Measurements from ENCODE around the gene MOSPD3. TPM values are rescaled to one million over a fixed set of nuclear protein-coding genes. Genes with fewer than 3 reads are reported as not detected.
A peak's percentile ranks its signal among the peaks of the same experiment; 100 is the strongest.

MOSPD3 gene
- total and polyA plus RNA-seq, 2 of the 13 experiments (the other 11 are each of a cell fraction or from before 2014, with no cell fraction given), result 7.6 to 8.8 TPM

DNA sequence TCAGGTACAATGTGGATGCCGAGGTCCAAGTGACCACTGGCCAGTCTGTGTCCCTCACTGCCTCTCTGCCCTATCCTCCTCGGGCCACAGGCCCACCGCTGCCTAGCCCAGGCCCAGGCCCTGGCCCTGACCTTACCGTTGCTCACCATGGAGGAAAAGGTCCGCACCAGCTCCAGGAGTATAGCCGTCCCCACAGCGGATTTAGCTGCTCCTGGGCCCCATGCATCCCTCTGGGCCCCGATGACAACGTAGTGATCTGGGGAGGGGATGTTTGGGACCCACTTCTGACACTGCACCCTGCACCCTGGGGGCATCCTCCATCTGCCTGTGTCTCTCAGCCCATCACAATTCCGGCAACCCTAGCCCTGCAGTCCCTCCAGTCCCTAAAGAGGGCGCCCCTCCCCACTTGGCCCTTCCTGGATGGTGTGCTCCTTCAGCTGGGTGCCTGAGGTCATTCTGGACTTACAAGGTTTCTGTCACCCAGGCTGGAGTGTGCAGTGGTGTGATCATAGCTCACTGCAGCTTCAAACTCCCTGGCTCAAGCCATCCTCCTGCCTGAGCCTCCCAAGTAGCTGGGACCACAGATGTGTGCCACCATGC is 16.9 kb downstream of the MOSPD3 start:
- POLR2A ChIA-PET, result interaction anchor here (0.6 to 1.9 kb wide), 5 partner anchors 10 to 75 kb away, joined by 3 to 7 read pairs (median 5); partner anchors contain the start of genes FBXO24, LRCH4 and MOSPD3
- WGBS (ENCODE audit: low lambda C conversion rate), result 73% methylated on average over 5 of the region's 11 CpGs
- no peak for TF ChIP-seq KLF16 (CRISPR knock-in tag; IDR thresholded peaks at IDR 0.05)
- no peak for TF ChIP-seq PCBP2 (optimal IDR thresholded peaks at IDR 0.05; ENCODE audit: low read depth, low read length, poor library complexity, severe bottlenecking)
- TF ChIP-seq RAD21 (CRISPR knock-in tag; IDR thresholded peaks at IDR 0.05), result peak; percentile 61; the same call in 1 of the 2 replicates
- TF ChIP-seq TBL1XR1 (IDR thresholded peaks at IDR 0.05; ENCODE audit: borderline replicate concordance, low read length, partially characterized antibody), result no peak
- peak; percentile 73 for TF ChIP-seq STAG1 (CRISPR knock-in tag; IDR thresholded peaks at IDR 0.05)
- peak; percentile 21; the same call in 1 of the 2 replicates for TF ChIP-seq SAP130 (CRISPR knock-in tag; IDR thresholded peaks at IDR 0.05; ENCODE audit: low read depth)
- TF ChIP-seq HNF4A (CRISPR knock-in tag; IDR thresholded peaks at IDR 0.05), result 0 out of 2 replicates have a peak, but pooled peaks have one; percentile 9
- TF ChIP-seq CREB1 (IDR thresholded peaks at IDR 0.05), result no peak
- TF ChIP-seq CREB1 (CRISPR knock-in tag; IDR thresholded peaks at IDR 0.05), result no peak
- TF ChIP-seq ZNF143 (CRISPR knock-in tag; IDR thresholded peaks at IDR 0.05), result no peak
- no peak for TF ChIP-seq ZNF451 (CRISPR knock-in tag; IDR thresholded peaks at IDR 0.05)
- 0 out of 2 replicates have a peak, but pooled peaks have one; percentile 30 for TF ChIP-seq ZNF891 (CRISPR knock-in tag; IDR thresholded peaks at IDR 0.05)
- TF ChIP-seq NFKBIZ (CRISPR knock-in tag; IDR thresholded peaks at IDR 0.05), result no peak
- peak; percentile 33 for TF ChIP-seq ZNF687 (CRISPR knock-in tag; IDR thresholded peaks at IDR 0.05)
- no peak for TF ChIP-seq ZBTB2 (CRISPR knock-in tag; IDR thresholded peaks at IDR 0.05; ENCODE audit: low read depth)
- TF ChIP-seq ZNF557 (CRISPR knock-in tag; IDR thresholded peaks at IDR 0.05), result no peak
- peak; percentile 66 for TF ChIP-seq CTCF (CRISPR knock-in tag; IDR thresholded peaks at IDR 0.05)
- peak; percentile 45 for TF ChIP-seq SMC3 (IDR thresholded peaks at IDR 0.05; ENCODE audit: low read length)
- TF ChIP-seq MBD4 (IDR thresholded peaks at IDR 0.05; ENCODE audit: borderline replicate concordance, low read length), result no peak

More for the DNA sequence above, 16.9 kb downstream of the MOSPD3 start:
- H3K4me1 ChIP-seq (ENCODE audit: insufficient read depth, low read length), result no peaks in the 10 kb centered on the region
- H3K4me2 ChIP-seq (ENCODE audit: low read depth, low read length), result no peak overlapping the region
- H3K27ac ChIP-seq (ENCODE audit: extremely low read length, insufficient read depth, low read length), result no peak overlapping the region
- DNase-seq (ENCODE audit: low spot score) (no peak), ATAC-seq (peak; percentile 77), FAIRE-seq (no peak)
- H4K20me1 ChIP-seq (ENCODE audit: insufficient read depth, low read length), result peaks cover 6% of the 10 kb centered on the region; the same call in 1 of the 2 replicates
- in situ Hi-C loops (cut with HindIII; ENCODE audit: extremely low pct_ligation_motif_present, low pct_unique_long_range_greater_than_20kb), result no loop called here
- no peaks in the 10 kb centered on the region for H3K27me3 ChIP-seq (ENCODE audit: control insufficient read depth in 1 of 2, insufficient read depth in 2 of 2, low read length in 2 of 2)
- no peaks in the 10 kb centered on the region for H3K79me2 ChIP-seq (ENCODE audit: insufficient read depth, low read length)
- CTCF ChIA-PET (ENCODE audit: low intra/inter-chr PET ratio, low total read pairs), result interaction anchor here (1.5 kb wide), 1 partner anchor 62 kb away, joined by 8 read pairs; no protein-coding TSS in a partner anchor
- H3K9me3 ChIP-seq (ENCODE audit: low read length), result no peaks in the 10 kb centered on the region
- no TSS peak for BruUV-seq (replicated peaks)
- intact Hi-C loops (cut with micrococcal nuclease; ENCODE audit: unreplicated experiment), result loop anchor here (1.0 kb wide), 1 partner anchor 62 kb away; no protein-coding TSS in a partner anchor
- H3K4me3 ChIP-seq (replicated peaks in 1 of 3; ENCODE audit: insufficient read depth in 1 of 3, low read depth in 2 of 3, low read length in 3 of 3), result no peak overlapping the region
- H3K9ac ChIP-seq (ENCODE audit: insufficient read depth, low read depth, low read length), result no peak overlapping the region
- no peak overlapping the region for H2AFZ ChIP-seq (ENCODE audit: low read length)
- peaks cover 4 to 35% of the 10 kb centered on the region in 2 experiments; a peak in 4 of 5 replicates for H3K36me3 ChIP-seq (replicated peaks in 1 of 2; ENCODE audit: control insufficient read depth in 1 of 2, insufficient read depth in 2 of 2, low read length in 2 of 2)
